Activated CD4-positive, alpha-beta T cell treated with anti-CD3 and anti-CD28 coated beads, Interleukin-2, Interleukin-6, amounts not matched to agents 100 ng/mL and 50 ng/mL, durations not matched to agents 16 hours and 8 hours (primary cell): ENCODE data around the gene FHL1.
"Not testable (repeated sequence)": the region's sequence is repeated elsewhere in the genome, so short reads cannot be mapped to it uniquely, and the experiment has no call there.

Experiments used
- DNase-seq: peaks from one replicate; pipeline ENCODE4 v3.0.0-alpha.2; 2020

FHL1 gene

GRCh38 chrX:136211766-136212556 lies 64.6 kb downstream of the FHL1 start:
- no peak for DNase-seq

- DNase-seq = no peak
Measured at GRCh38 chrX:136212557-136213111, 65.3 kb downstream of the FHL1 start.

DNA sequence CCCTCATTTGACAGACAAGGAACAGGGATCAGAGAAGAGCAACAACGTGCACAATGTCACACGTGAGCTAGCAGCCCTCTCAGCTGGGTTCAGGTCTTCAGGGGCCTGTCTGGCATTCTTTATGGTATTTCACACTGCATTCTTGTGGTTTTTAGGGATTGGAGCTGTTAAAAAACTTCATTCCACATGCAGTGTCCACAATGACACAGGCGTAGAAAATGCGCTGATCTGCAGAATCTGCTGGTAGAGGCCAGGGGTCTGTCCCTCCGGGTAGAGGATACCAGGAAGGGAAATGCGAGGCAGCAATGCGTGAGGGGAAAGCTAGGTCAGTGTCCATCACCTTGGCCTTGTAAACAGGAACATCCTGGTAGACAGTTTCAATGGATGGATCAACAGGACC lies 67.2 kb downstream of the FHL1 start:
- no peak for DNase-seq

- DNase-seq = no peak
Measured at GRCh38 chrX:136215559-136215958, 68.2 kb downstream of the FHL1 start.

- no peak for DNase-seq
Measured at GRCh38 chrX:136219893-136220292, 72.6 kb downstream of the FHL1 start.

DNA sequence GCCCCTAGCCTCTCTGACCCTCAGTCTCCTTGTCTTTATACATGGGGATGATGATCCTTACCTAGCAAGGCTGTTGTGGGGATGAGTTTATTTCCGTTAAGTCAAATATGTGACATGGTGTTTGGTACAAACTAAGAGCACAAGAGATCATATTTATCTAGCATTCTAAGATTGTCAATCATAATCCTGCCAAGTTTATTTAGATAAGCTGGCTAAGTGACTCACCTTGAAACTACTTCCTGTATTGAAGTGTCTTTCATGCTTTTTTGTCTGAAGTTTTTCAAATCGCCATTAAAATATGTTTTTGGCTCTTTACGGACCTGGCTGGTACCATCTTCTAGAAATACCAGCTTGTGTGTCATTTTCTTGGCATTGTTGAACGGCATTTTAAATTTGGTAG lies 73.2 kb downstream of the FHL1 start:
- DNase-seq = no peak

- no peak for DNase-seq
Measured at GRCh38 chrX:136220951-136221350, 73.6 kb downstream of the FHL1 start.

DNA sequence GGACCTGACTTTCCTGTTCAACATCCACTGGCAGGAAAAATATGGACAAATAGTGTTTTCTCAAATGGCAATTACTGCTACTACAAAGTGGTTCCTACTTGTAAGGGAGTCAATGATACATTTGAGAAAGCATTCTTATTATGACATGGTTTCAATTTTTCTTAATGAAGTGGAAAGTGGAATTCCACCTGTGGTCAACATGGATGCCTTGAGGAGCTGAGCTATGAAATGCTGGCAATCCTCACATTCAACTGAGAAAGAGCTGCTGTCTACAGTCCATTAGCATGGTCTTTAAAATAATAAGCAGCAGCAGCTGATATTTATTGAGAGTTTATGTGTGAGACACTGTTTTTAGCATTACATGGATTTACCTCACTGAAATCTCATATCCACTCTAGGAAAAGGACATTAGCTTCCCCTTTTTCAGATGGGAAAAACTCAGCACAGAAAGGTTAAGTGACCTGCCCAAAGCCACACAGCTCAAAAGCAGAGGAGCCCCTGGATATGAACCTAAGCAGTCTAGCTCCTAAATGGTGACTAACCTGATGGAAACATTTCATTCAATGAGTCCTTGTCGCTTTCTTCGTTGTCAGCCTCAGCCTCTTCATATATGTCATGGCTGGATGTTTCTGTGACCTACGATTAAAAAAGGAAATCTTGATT lies 74.6 kb downstream of the FHL1 start:
- DNase-seq = no peak

DNA sequence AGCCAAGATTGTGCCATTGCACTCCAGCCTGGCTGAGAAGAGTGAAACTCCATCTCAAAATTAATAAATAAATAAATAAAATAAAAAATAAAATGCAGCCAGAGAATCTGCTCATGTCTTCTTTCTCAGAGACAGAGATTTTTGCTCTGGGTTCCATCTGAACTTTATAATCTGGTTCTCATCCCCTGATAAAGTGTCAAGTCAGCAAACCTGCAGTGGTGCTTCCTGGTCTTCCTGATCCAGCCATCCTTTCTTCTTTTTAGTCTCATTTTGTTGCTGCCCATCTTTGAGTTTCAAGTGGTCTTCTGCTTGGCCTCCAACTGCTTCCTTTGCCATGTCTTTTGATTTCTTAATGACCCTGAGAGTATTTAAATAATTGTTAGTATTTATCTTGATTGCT lies 79.7 kb downstream of the FHL1 start:
- DNase-seq = no peak

GRCh38 chrX:136227948-136228838 lies 80.9 kb downstream of the FHL1 start:
- DNase-seq = peak; percentile 56

GRCh38 chrX:136228839-136229207 lies 81.5 kb downstream of the FHL1 start:
- DNase-seq = no peak

GRCh38 chrX:136237074-136237473 lies 89.7 kb downstream of the FHL1 start:
- no peak for DNase-seq

GRCh38 chrX:136237849-136238248 lies 90.5 kb downstream of the FHL1 start:
- DNase-seq = not testable (repeated sequence)

DNA sequence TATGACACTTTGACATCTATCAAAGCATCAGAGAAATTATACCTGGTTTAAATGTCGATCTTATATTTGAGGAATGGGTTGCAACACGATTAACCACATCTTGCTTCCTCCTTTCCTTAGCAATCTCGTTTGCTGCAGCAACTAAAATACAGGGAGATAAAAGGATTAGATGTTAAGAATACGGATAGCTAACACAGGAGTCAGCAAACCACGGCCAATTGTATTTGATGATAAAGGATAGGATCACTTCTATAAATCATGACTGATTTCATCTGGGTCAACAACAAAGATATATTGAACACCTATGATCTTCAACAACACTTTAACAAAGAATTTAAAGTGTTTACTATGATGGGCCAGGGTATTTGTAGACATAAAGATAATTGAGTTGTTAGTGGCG lies 98.9 kb downstream of the FHL1 start:
- no peak for DNase-seq

DNA sequence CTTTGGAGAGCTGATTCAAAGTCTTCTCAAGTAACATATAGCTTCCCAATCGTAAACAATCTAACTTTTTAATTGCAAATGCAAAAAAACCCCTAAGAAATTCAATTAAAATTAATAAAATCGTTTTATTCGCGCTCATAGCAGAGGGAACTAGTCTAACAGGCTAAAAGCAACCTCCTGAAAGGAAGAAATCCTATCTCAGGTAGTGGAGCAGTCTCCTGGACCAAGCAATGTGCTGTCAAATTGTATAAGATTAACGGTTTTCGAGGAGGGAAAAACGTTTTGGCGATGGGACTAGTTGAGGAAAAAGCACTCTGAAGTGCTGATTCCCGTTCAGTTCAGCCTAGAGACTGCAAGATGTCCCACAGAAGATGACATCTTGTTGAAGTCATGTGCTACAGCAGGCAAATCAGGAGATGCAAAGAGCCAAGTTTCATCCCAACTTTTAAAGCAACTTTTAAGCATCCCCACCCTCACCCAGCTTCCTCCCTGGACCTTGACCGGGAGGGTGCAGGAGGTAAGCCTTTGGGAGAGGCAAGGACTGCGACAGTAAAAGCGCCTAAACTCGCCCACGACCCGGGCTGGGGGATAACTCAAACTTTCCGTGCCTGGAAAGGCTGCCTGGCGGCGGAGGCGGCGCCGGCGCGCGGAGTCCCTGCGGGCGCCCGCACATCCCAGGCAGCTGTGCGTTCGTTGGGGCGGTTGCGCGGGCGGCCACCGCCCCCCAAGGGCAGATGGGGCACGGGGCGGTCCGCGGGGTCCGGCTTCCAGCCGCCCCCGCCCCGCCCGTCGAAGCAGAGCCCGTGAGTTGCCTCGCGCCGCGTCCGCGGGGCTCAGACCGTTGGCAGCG lies 103.1 kb downstream of the FHL1 start:
- DNase-seq = peak; percentile 16

- peak; percentile 71 for DNase-seq
Measured at GRCh38 chrX:136251041-136251991, 104.0 kb downstream of the FHL1 start, which contains the start of gene MAP7D3. TSS of gene MAP7D3 (minus strand) at chrX:136251400. CDS start at chrX:136251358, 42 bp downstream.

- DNase-seq = no peak
Measured at GRCh38 chrX:136255541-136255940, 108.2 kb downstream of the FHL1 start.

DNA sequence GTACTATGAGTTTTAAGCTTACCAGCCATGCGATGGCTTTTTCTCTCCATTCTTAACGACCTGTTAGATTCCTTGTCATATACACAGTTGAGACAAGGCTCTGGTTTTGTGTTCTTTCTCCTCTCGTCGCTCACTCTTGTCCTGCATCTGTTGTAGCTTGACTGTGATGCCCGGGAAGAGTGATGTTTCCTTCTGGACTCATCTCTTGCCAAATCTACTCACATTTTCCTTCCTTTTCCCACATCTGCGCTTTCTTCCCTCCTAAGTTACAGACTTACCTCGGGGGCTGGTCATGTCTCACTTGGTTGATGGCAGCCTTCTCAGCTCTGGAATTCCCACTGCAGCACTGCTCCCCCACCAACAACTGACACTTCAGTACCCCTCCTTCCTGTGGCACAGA lies 108.7 kb downstream of the FHL1 start:
- DNase-seq = no peak

DNA sequence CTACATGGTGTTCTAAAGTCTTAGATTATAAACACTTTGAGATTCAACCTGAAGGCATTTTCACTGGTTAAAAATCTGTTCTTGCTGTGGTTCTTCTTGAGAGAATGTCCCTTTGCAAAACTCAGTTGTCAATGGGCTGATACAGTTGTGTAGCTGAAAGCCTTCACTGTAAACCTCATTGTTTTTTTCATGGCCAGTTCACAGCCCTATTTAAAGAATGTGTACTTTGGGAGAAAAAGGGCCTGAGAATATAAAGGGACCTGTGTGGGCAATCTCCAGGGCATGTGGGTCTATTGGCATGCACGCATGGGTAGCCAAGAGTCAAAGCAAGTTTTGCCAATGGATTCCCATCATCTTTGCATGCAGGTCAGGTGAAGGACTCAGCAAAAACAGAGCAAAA lies 111.6 kb downstream of the FHL1 start:
- no peak for DNase-seq

GRCh38 chrX:136259543-136259942 lies 112.2 kb downstream of the FHL1 start:
- DNase-seq = peak; percentile 51

DNA sequence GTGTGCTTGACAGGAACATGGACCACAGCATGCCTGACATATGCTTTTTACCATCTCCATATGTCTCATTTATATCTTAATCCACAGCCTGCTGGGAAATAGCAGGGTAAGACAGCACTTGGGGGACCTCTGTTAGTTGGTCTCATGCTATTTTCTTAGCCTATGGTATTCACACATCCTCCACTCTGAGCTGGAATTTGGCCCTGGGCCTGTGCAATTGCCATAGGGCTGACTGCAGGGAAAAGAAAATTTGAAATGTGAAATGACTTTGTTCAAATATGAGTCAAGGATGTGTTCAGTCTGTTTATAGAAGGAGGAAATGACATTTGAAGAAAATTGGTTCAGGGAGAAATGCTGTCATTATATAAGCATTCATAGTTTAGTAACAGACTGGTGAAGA lies 113.4 kb downstream of the FHL1 start:
- no peak for DNase-seq
